Neuronal stem cell (in vitro differentiated cells): ENCODE results near the gene RALGAPA1.

Experiments used
- DNase-seq: peaks from one replicate; pipeline ENCODE4 v3.0.0-alpha.2; 2013; ENCODE audit warnings: low spot score
- H2AFZ ChIP-seq: one replicate; pipeline ENCODE4 v1.6.1; 2013; ENCODE audit warnings: mild to moderate bottlenecking, low read length, inconsistent platforms
- H2AK5ac ChIP-seq: 2 replicates; pipeline ENCODE4 v1.6.1; 2013; ENCODE audit warnings: low read depth, mild to moderate bottlenecking, inconsistent platforms, low read length, moderate library complexity, mixed read lengths
- H2BK120ac ChIP-seq: 2 replicates; pipeline ENCODE4 v1.6.1; 2013; ENCODE audit warnings: low read depth, mild to moderate bottlenecking, inconsistent platforms, low read length, moderate library complexity, mixed read lengths
- H2BK12ac ChIP-seq: one replicate; pipeline ENCODE4 v1.6.1; 2013; ENCODE audit warnings: low read length, inconsistent platforms
- H2BK15ac ChIP-seq: 2 replicates; pipeline ENCODE4 v1.6.1; 2013; ENCODE audit warnings: mild to moderate bottlenecking, low read length, inconsistent platforms, mixed read lengths
- H2BK5ac ChIP-seq: one replicate; pipeline ENCODE4 v1.6.1; 2013; ENCODE audit warnings: inconsistent platforms, mild to moderate bottlenecking, low read length, moderate library complexity
- H3K14ac ChIP-seq: one replicate; pipeline ENCODE4 v1.6.1; 2013; ENCODE audit warnings: low read length, inconsistent platforms
- H3K18ac ChIP-seq: 2 replicates; pipeline ENCODE4 v1.6.1; 2013; ENCODE audit warnings: low read length, inconsistent platforms
- H3K23ac ChIP-seq: 2 replicates; pipeline ENCODE4 v1.6.1; 2013; ENCODE audit warnings: low read depth, mild to moderate bottlenecking, mixed read lengths, low read length, inconsistent platforms; ENCODE audit not compliant: poor library complexity
- H3K27ac ChIP-seq: replicated peaks from 3 replicates; pipeline ENCODE4 v1.5.1; 2013; ENCODE audit warnings: low read length, inconsistent platforms
- H3K27me3 ChIP-seq, 3 experiments: 2 replicates each; pipeline ENCODE4 v1.6.1; 2013; ENCODE audit warnings: low read length in 3 of 3, mild to moderate bottlenecking in 2 of 3, inconsistent platforms in 1 of 3, low read depth in 1 of 3, mixed read lengths in 1 of 3, moderate library complexity in 1 of 3; ENCODE audit not compliant: control insufficient read depth in 3 of 3, insufficient read depth in 3 of 3
- H3K36me3 ChIP-seq, 2 donors: replicated peaks in 1 of 2; 2 replicates each; pipeline ENCODE4 v1.6.1; 2013; ENCODE audit warnings: low read length in 2 of 2; ENCODE audit not compliant: control insufficient read depth in 2 of 2, insufficient read depth in 2 of 2
- H3K4ac ChIP-seq: 2 replicates; pipeline ENCODE4 v1.6.1; 2013; ENCODE audit warnings: inconsistent platforms, mild to moderate bottlenecking, low read length, moderate library complexity
- H3K4me1 ChIP-seq, 2 donors: 1 replicate in 1 of 2; 2 replicates in 1 of 2; pipeline ENCODE4 v1.6.1; 2013; ENCODE audit warnings: low read length in 2 of 2, low read depth in 1 of 2; ENCODE audit not compliant: control insufficient read depth in 2 of 2, insufficient read depth in 1 of 2
- H3K4me2 ChIP-seq: one replicate; pipeline ENCODE4 v1.6.1; 2013; ENCODE audit warnings: mild to moderate bottlenecking, low read length, inconsistent platforms; ENCODE audit not compliant: insufficient read depth, poor library complexity, severe bottlenecking
- H3K4me3 ChIP-seq, 2 donors: 2 replicates each; pipeline ENCODE4 v1.5.1; 2013; ENCODE audit warnings: low read length in 2 of 2, mild to moderate bottlenecking in 2 of 2, inconsistent platforms in 1 of 2, moderate library complexity in 1 of 2
- H3K79me1 ChIP-seq: one replicate; pipeline ENCODE4 v1.6.1; 2013; ENCODE audit warnings: low read depth, mild to moderate bottlenecking, inconsistent platforms, low read length, moderate library complexity
- H3K9ac ChIP-seq: one replicate; pipeline ENCODE4 v1.6.1; 2013; ENCODE audit warnings: mild to moderate bottlenecking, low read depth, low read length, inconsistent platforms; ENCODE audit not compliant: poor library complexity
- H3K9me3 ChIP-seq, 2 donors: replicated peaks in 1 of 2; 2 replicates each; pipeline versions ENCODE3 to v1.6.1; 2013; ENCODE audit warnings: low read length in 2 of 2, mild to moderate bottlenecking in 2 of 2, inconsistent platforms in 1 of 2, low read depth in 1 of 2, mixed read lengths in 1 of 2, moderate library complexity in 1 of 2; ENCODE audit not compliant: control insufficient read depth in 2 of 2, insufficient read depth in 1 of 2
- H4K8ac ChIP-seq: one replicate; pipeline ENCODE4 v1.6.1; 2013; ENCODE audit warnings: low read depth, mild to moderate bottlenecking, inconsistent platforms, low read length, moderate library complexity
- H4K91ac ChIP-seq: one replicate; pipeline ENCODE4 v1.6.1; 2013; ENCODE audit warnings: low read length, low read depth, mild to moderate bottlenecking, inconsistent platforms; ENCODE audit not compliant: poor library complexity
- WGBS, 2 donors: extraction: QIAGEN DNeasy Blood & Tissue Kit; methylation state at CpG; one replicate each; pipeline ENCODE4 v1.1.7; 2013; ENCODE audit warnings: missing lambda C conversion rate in 2 of 2, mixed read lengths in 1 of 2; ENCODE audit not compliant: insufficient read length in 2 of 2, insufficient replicate concordance in 1 of 2; ENCODE audit errors: extremely low coverage in 2 of 2; 5-methylcytosine and 5-hydroxymethylcytosine counted together

Gene RALGAPA1

GRCh38 chr14:35504260-35504659 lies 304.8 kb downstream of the RALGAPA1 start:
- H3K9ac ChIP-seq: no peak overlapping the region
- DNase-seq: no peak
- H3K9me3 ChIP-seq: no peaks in the 10 kb centered on the region
- no peak overlapping the region for H4K8ac ChIP-seq
- no peak overlapping the region for H2BK15ac ChIP-seq
- no CpG with 5 or more reads among the region's 1 CpG for WGBS, 2 donors
- no peak overlapping the region for H2BK12ac ChIP-seq
- no peak overlapping the region for H3K23ac ChIP-seq
- H3K4me2 ChIP-seq: no peak overlapping the region
- no peak overlapping the region for H4K91ac ChIP-seq
- peaks cover 0 to 23% (median 0%) of the 10 kb centered on the region in 3 experiments for H3K27me3 ChIP-seq
- H3K4ac ChIP-seq: no peak overlapping the region
- no peak overlapping the region for H3K14ac ChIP-seq
- H3K4me1 ChIP-seq: no peaks in the 10 kb centered on the region
- no peaks in the 10 kb centered on the region for H3K36me3 ChIP-seq
- no peak overlapping the region for H3K27ac ChIP-seq
- H2AFZ ChIP-seq: no peak overlapping the region
- no peak overlapping the region for H3K4me3 ChIP-seq
- H2BK5ac ChIP-seq: no peak overlapping the region
- H2AK5ac ChIP-seq: no peak overlapping the region
- no peak overlapping the region for H3K18ac ChIP-seq
- no peak overlapping the region for H2BK120ac ChIP-seq
- no peaks in the 10 kb centered on the region for H3K79me1 ChIP-seq

- Histone ChIP-seq H3K23ac (no peak overlapping the region), H3K9me3 (no peaks in the 10 kb centered on the region), H3K27me3 (peaks cover 0 to 23% (median 0%) of the 10 kb centered on the region in 3 experiments), H2BK15ac (no peak overlapping the region), H2BK120ac (no peak overlapping the region), H3K4me2 (no peak overlapping the region), H4K91ac (no peak overlapping the region), H2BK5ac (no peak overlapping the region), H3K27ac (no peak overlapping the region), H3K4me1 (no peaks in the 10 kb centered on the region), H3K14ac (no peak overlapping the region), H3K9ac (no peak overlapping the region), H3K18ac (no peak overlapping the region), H3K4ac (no peak overlapping the region), H2AK5ac (no peak overlapping the region), H2BK12ac (no peak overlapping the region), H3K36me3 (no peaks in the 10 kb centered on the region), H4K8ac (no peak overlapping the region), H2AFZ (no peak overlapping the region), H3K79me1 (no peaks in the 10 kb centered on the region), H3K4me3 (no peak overlapping the region)
- DNase-seq: no peak
- WGBS, 2 donors: no CpG with 5 or more reads among the region's 3 CpGs
Measured at GRCh38 chr14:35503646-35504045, 305.4 kb downstream of the RALGAPA1 start.

- H3K9ac ChIP-seq: no peak overlapping the region
- no CpG with 5 or more reads among the region's 2 CpGs for WGBS, 2 donors
- no peak overlapping the region for H4K91ac ChIP-seq
- no peaks in the 10 kb centered on the region for H3K36me3 ChIP-seq
- no peak overlapping the region for H3K4me3 ChIP-seq
- H3K23ac ChIP-seq: no peak overlapping the region
- peaks cover 0 to 7% (median 0%) of the 10 kb centered on the region in 3 experiments for H3K27me3 ChIP-seq
- no peak overlapping the region for H3K18ac ChIP-seq
- H4K8ac ChIP-seq: no peak overlapping the region
- H3K9me3 ChIP-seq: no peaks in the 10 kb centered on the region
- H2BK12ac ChIP-seq: no peak overlapping the region
- no peak overlapping the region for H2BK15ac ChIP-seq
- no peaks in the 10 kb centered on the region for H3K79me1 ChIP-seq
- H2BK120ac ChIP-seq: no peak overlapping the region
- H3K27ac ChIP-seq: no peak overlapping the region
- H3K4me2 ChIP-seq: no peak overlapping the region
- H2BK5ac ChIP-seq: no peak overlapping the region
- no peaks in the 10 kb centered on the region for H3K4me1 ChIP-seq
- no peak overlapping the region for H3K14ac ChIP-seq
- H2AFZ ChIP-seq: no peak overlapping the region
- no peak overlapping the region for H3K4ac ChIP-seq
- no peak overlapping the region for H2AK5ac ChIP-seq
- no peak for DNase-seq
Measured at GRCh38 chr14:35499180-35499579, 309.9 kb downstream of the RALGAPA1 start.

DNA sequence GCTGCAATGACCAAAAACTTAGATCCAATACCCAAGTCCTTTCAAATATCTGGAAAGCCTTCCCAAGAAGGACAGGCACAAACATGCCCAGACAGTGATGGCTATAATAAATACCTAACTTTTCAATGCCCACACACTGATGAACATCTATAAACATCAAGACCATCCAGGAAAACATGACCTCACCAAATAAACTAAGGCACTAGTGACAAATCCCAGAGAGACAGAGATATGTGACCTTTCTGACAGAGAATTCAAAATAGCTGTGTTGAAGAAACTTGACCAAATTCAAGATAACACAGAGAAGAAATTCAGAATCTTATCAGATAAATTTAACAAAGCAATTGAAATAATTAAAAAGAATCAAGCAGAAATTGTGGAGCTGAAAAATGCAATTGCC lies 313.8 kb downstream of the RALGAPA1 start:
- H3K9ac ChIP-seq: no peak overlapping the region
- H2AK5ac ChIP-seq: no peak overlapping the region
- no peak overlapping the region for H4K8ac ChIP-seq
- no peak overlapping the region for H3K18ac ChIP-seq
- H3K36me3 ChIP-seq: no peaks in the 10 kb centered on the region
- H3K4ac ChIP-seq: no peak overlapping the region
- H2BK15ac ChIP-seq: no peak overlapping the region
- H3K27me3 ChIP-seq: no peaks in the 10 kb centered on the region
- H2AFZ ChIP-seq: no peak overlapping the region
- no peak for DNase-seq
- no peaks in the 10 kb centered on the region for H3K79me1 ChIP-seq
- H3K23ac ChIP-seq: no peak overlapping the region
- H3K14ac ChIP-seq: no peak overlapping the region
- H2BK120ac ChIP-seq: no peak overlapping the region
- H4K91ac ChIP-seq: no peak overlapping the region
- H3K4me1 ChIP-seq: no peaks in the 10 kb centered on the region
- no peak overlapping the region for H3K4me2 ChIP-seq
- no peak overlapping the region for H2BK5ac ChIP-seq
- H3K4me3 ChIP-seq: no peak overlapping the region
- no peaks in the 10 kb centered on the region for H3K9me3 ChIP-seq
- H2BK12ac ChIP-seq: no peak overlapping the region
- H3K27ac ChIP-seq: no peak overlapping the region
